Mucosa of rectum (tissue), 2 donors: Measurements from ENCODE around the gene EDC3.

ENCODE experiments used
- H3K27ac ChIP-seq, 2 donors: one replicate each; pipeline ENCODE4 v1.7.0; 2013; ENCODE audit warnings: inconsistent platforms in 2 of 2, low read depth in 2 of 2, low read length in 2 of 2
- H3K27me3 ChIP-seq, 2 donors: one replicate each; pipeline ENCODE4 v1.7.0; 2013; ENCODE audit warnings: low read length in 2 of 2; ENCODE audit not compliant: control insufficient read depth in 2 of 2, insufficient read depth in 2 of 2
- H3K36me3 ChIP-seq, 2 donors: one replicate each; pipeline ENCODE4 v1.7.0; 2013; ENCODE audit warnings: low read length in 2 of 2; ENCODE audit not compliant: control insufficient read depth in 2 of 2, insufficient read depth in 2 of 2
- H3K4me1 ChIP-seq, 2 donors: one replicate each; pipeline ENCODE4 v1.7.0; 2013; ENCODE audit warnings: low read length in 2 of 2, mild to moderate bottlenecking in 1 of 2; ENCODE audit not compliant: control insufficient read depth in 2 of 2, insufficient read depth in 2 of 2
- H3K4me3 ChIP-seq, 2 donors: one replicate each; pipeline ENCODE4 v1.7.0; 2013; ENCODE audit warnings: low read length in 2 of 2
- H3K9ac ChIP-seq, 2 donors: one replicate each; pipeline ENCODE4 v1.7.0; 2013; ENCODE audit warnings: low read length in 2 of 2, low read depth in 1 of 2, mild to moderate bottlenecking in 1 of 2
- H3K9me3 ChIP-seq, 2 donors: one replicate each; pipeline ENCODE4 v1.7.0; 2013; ENCODE audit warnings: low read length in 2 of 2; ENCODE audit not compliant: control insufficient read depth in 2 of 2
- donor health status: healthy.
- donor health status: Normal muscosa, but diverticular disease.

The EDC3 gene

DNA sequence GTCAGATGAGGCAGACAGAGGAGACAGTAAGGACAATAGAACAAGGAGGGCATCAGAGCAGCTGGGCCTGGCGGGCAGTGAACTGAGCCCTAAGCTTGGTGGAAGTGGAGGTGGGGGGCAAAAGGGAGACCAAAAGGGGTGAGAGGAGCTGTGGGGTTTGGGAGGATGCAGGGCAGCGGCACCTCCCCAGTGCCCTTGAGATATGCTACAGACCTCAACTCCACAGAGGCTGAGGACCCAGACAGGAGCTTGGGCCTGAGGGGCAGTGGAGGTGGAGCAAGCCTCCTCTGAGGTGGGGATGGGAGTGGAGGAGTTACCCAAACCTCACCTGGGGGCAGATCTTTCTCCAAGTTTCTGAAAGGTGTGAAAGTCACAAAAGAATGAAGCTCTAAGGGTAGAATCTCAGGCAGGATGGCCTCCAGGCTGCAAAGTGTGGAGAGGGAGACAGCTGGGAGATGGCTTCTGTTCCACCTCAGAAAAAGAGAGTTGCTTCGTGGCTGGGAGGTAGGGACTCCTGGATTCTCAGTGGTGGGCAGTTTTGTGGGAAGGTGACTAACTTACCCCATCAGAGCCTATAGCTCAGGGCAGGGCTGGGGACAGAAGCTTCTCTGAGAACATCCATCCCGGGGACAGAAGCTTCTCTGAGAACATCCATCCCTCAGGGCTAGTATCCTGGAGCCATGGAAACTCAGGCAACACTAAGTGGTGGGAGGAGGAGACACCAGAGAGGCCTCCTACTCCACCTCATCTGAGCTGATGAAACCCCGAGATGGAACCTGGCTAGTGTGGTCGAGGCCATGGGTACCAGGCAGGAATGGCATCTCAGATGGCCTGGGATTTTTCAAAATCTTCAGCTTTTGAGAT, 82.5 kb downstream of the EDC3 start:
- no peaks in the 10 kb centered on the region for H3K9me3 ChIP-seq
- peaks cover 0 to 1% of the 10 kb centered on the region in 2 donors for H3K27me3 ChIP-seq
- H3K9ac ChIP-seq = no peak overlapping the region
- H3K4me1 ChIP-seq = peaks cover 19 to 20% of the 10 kb centered on the region in 2 donors
- H3K4me3 ChIP-seq = no peak overlapping the region
- no peak overlapping the region for H3K27ac ChIP-seq
- peaks cover 0 to 2% of the 10 kb centered on the region in 2 donors for H3K36me3 ChIP-seq

DNA sequence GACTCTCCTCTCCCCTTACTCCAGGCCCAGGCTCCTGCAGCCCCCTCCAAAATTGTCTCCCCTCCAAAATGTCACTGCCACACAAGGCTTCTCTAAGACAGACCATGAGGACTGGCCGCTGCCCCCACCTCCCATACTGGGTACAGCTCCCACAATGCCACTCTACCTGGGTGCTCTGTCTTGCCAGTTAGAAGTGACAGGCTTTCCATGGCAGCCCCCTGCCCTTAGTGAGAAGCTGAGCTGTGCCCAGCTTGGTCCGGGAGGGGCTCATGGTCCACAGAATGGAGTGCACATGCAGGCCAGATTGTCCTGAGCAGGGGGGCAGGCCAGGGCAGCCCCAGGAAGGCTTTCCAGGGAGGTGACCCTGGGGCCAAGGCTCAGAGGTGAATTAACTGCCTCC, 83.1 kb downstream of the EDC3 start:
- Histone ChIP-seq H3K4me3 (no peak overlapping the region), H3K4me1 (peaks cover 13 to 14% of the 10 kb centered on the region in 2 donors), H3K36me3 (no peaks in the 10 kb centered on the region), H3K27me3 (peaks cover 0 to 1% of the 10 kb centered on the region in 2 donors), H3K27ac (no peak overlapping the region), H3K9ac (no peak overlapping the region), H3K9me3 (no peaks in the 10 kb centered on the region)

DNA sequence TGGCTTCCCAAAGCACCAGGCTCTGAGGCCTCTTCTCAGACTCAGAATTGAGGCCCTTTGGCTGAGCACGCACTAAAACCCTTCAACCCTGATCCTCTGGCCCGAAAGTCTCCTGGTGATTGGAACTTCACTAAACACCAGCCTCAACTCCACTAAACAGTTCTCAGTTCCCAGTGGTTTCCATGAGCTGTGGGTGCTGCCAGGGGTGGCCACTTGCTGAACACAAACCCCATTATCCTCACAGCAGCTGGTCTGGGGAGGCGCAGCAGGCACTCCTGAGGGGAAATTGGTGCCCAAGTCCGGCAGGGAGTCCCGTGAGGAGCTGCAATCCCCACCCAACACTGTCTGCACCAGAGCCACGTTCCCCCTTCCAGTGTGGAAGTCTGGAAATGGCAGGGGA, 84.0 kb downstream of the EDC3 start:
- no peak overlapping the region for H3K4me3 ChIP-seq
- no peak overlapping the region for H3K9ac ChIP-seq
- peaks cover 0 to 1% of the 10 kb centered on the region in 2 donors for H3K27me3 ChIP-seq
- H3K9me3 ChIP-seq = no peaks in the 10 kb centered on the region
- no peak overlapping the region for H3K27ac ChIP-seq
- no peaks in the 10 kb centered on the region for H3K36me3 ChIP-seq
- peaks cover 4 to 6% of the 10 kb centered on the region in 2 donors for H3K4me1 ChIP-seq

DNA sequence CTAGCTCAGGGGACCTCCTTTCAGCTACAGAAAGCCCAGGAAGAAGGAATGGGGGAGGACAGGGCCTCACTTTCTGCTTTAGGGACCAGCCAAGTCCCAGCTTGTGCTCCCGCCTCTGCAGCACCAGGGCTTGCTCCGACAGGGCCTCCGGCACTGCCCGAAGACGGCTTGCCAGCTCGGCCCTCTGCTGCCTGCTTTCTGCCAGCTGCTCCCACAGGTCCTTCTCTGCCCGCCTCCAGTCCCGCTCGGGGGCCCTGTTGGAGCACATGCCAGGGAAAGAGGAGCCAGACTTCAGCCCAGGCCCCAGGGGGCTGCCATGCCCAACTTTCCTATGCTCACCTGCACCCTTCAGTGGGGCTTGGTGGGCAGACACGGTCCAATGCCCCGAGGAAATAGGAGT, 84.5 kb downstream of the EDC3 start:
- Histone ChIP-seq H3K36me3 (no peaks in the 10 kb centered on the region), H3K9ac (no peak overlapping the region), H3K9me3 (no peaks in the 10 kb centered on the region), H3K27me3 (peaks cover 0 to 1% of the 10 kb centered on the region in 2 donors), H3K4me1 (peaks cover 0 to under 1% of the 10 kb centered on the region in 2 donors), H3K27ac (no peak overlapping the region), H3K4me3 (no peak overlapping the region)

DNA sequence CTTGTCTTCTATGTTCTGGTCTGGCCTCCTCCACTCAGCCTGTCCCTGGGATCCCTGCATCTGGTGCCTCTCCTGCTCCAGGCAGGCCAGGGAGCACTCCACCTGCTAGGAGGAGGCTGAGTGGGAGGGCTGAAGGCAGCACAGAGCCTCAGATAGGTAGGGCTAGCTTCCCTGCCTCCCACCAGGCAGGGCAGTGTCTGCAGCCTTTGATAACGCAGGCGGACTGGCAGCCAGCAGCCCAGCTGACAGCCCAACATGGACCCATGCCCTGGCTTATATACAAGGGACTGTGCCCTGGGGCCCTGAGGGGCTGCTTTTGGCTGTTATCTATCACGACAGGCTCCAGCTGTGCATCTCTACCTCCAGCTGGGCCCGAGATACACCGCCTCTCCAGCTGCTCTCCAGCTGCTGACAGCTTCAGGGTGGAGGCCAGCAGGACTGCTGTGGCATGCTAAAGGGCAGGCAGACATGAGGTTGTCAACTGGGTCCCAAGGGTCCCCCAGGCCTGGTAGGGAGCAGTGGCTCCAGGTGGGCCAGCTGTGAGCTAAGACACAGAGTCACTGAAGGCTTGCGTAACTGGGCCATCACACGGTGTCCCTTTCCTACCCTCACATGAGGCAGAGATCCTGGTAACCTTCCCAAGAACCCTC, 85.4 kb downstream of the EDC3 start:
- Histone ChIP-seq H3K4me1 (no peaks in the 10 kb centered on the region), H3K27ac (no peak overlapping the region), H3K4me3 (no peak overlapping the region), H3K9me3 (no peaks in the 10 kb centered on the region), H3K36me3 (no peaks in the 10 kb centered on the region), H3K27me3 (peaks cover 0 to 1% of the 10 kb centered on the region in 2 donors), H3K9ac (no peak overlapping the region)

DNA sequence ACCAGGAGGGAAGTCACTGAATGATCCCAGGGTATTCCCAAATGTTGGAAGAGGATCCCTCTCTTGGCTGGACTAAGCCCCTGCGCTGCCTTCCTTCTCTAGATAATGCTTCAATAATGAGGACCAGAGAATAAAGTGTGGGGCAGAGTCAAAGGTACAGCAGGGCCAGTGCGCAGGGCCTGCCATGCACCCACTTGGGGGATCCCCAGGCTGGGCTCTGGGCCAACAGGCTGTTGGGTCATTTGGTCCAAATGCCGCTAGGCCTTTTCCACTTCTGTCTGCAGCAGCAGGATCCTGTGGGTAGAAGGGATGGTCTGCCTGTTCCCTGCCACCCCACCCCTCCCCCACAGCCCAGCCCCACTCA, 85.9 kb downstream of the EDC3 start:
- Histone ChIP-seq H3K27me3 (peaks cover 0 to 1% of the 10 kb centered on the region in 2 donors), H3K9ac (no peak overlapping the region), H3K36me3 (no peaks in the 10 kb centered on the region), H3K27ac (no peak overlapping the region), H3K4me3 (no peak overlapping the region), H3K9me3 (no peaks in the 10 kb centered on the region), H3K4me1 (no peaks in the 10 kb centered on the region)

DNA sequence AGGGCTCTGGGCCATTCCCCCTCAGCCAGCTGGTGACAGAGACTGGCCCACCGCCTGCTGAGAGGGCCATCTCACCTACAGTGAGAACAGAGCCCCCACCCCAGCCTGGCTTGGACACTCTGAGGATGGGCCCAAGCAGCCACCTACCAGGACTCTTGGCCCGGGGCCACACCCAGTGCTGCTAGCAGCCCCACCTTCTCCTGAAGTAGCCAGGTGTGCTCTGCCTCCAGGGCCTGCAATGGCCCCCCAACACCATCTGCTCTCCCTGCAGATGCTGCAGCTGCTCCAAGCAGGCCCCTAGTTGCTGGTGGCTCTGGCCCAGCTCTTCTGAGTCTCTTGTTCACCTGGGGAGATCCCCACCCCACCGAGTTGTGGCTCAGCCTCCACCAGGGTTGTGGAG, 87.0 kb downstream of the EDC3 start:
- peaks cover 0 to 1% of the 10 kb centered on the region in 2 donors for H3K27me3 ChIP-seq
- H3K4me3 ChIP-seq = no peak overlapping the region
- no peaks in the 10 kb centered on the region for H3K9me3 ChIP-seq
- H3K9ac ChIP-seq = no peak overlapping the region
- H3K4me1 ChIP-seq = no peaks in the 10 kb centered on the region
- no peaks in the 10 kb centered on the region for H3K36me3 ChIP-seq
- no peak overlapping the region for H3K27ac ChIP-seq

DNA sequence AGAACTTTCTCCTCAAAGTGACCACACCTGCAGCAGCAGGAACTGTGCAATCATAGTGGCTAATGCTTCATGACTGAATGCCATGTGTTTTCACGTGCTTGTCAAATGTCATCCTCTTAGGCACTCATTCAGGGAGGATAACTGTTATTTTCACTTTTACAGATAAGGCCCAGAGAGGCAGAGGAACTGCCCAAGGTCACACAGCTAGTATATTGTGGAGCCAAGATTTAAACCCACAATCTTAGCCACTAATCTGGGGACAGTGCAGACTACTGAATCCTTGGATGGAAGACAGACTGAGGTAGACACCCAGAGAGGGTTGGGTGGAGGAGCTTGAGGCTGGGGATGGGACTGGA, 90.1 kb downstream of the EDC3 start:
- H3K9ac ChIP-seq = no peak overlapping the region
- H3K27ac ChIP-seq = no peak overlapping the region
- H3K9me3 ChIP-seq = no peaks in the 10 kb centered on the region
- H3K27me3 ChIP-seq = peaks cover 0 to 1% of the 10 kb centered on the region in 2 donors
- no peaks in the 10 kb centered on the region for H3K36me3 ChIP-seq
- H3K4me1 ChIP-seq = no peaks in the 10 kb centered on the region
- H3K4me3 ChIP-seq = no peak overlapping the region

DNA sequence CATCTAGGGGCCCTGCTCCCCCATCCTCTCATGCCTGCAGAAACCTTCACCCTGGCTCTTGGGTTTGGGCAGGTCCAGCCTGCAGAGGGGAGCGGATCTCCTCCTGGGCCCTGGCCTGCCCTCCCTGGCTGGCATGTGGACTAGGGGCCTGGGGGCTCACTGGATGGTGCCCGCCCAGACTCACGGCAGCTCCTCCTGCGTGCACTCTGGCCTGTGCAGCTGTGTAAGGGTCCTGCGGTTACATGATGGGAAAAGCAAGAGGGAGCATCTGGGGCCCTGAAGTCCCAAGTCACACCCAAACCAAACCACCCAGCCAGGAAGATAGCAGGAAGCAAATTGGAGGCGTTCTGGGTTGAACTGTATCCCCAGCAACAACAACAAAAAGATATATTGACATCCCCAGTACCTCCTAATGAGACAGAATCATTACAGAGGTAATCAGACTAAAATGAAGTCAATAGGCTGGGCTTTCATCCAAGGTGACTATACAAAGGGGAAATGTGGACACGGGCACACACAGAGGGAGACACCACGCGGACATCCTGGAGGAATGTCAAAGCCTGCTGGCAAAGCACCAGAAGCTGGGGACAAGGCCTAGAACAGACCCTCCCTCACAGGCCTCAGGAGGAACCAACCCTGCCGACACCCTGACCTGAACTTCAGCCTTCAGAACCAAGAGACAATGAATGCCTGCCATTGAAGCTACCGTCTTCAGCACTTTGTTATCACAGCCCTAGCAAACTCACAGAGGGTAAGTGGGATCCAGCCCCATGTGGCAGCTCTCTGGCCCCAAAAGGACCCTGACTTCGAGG, 90.6 kb downstream of the EDC3 start:
- no peak overlapping the region for H3K4me3 ChIP-seq
- H3K9me3 ChIP-seq = no peaks in the 10 kb centered on the region
- no peak overlapping the region for H3K9ac ChIP-seq
- H3K4me1 ChIP-seq = no peaks in the 10 kb centered on the region
- H3K36me3 ChIP-seq = no peaks in the 10 kb centered on the region
- H3K27ac ChIP-seq = no peak overlapping the region
- H3K27me3 ChIP-seq = peaks cover 0 to 1% of the 10 kb centered on the region in 2 donors
